Stimulated activated CD4-positive, alpha-beta T cell treated with anti-CD3 and anti-CD28 coated beads, Interleukin-2, amount 100 ng/mL, for 4 hours (primary cell): ENCODE results near the gene WDR90.
A peak's percentile ranks its signal among the peaks of the same experiment; 100 is the strongest.
"Not testable (repeated sequence)": the region's sequence is repeated elsewhere in the genome, so short reads cannot be mapped to it uniquely, and the experiment has no call there.

ENCODE experiments used
- DNase-seq: peaks from one replicate; pipeline ENCODE4 v3.0.0-alpha.2; 2020; ENCODE audit warnings: low read depth

The WDR90 gene

DNA sequence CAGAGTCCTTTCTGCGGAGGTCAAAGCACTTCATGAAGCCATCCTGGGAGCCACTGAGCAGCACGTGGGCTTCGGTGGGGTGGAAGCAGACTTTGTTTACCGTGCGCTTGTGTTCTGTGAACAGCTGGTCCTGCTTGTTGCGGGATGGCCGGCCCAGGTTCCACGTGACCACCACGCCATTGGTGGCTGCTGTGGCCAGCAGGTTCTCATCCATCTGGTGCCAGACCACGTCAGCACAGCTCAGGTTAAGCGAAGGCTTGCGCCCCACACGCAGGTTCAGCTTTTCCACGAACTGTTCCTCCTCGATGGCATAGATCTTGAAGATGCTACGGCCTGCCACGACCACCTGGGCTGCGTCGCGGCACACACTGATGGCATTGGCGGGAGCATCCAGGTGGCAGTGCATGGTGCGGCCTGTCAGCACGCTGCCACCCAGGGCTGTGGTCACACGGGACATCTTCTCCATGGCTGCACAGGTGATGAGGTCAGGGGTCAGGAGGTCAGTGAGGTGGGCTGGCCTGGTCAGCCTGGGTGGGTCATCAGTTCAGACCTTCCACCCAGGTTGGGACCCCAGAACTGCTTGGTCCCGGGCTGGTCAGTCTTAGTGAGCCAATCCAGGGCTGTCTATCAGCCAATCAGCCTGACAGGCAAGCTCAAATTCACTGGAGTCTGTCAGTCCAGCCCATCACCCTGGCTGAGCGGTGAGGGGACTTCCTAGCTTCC lies 40.2 kb downstream of the WDR90 start:
- no peak for DNase-seq

DNA sequence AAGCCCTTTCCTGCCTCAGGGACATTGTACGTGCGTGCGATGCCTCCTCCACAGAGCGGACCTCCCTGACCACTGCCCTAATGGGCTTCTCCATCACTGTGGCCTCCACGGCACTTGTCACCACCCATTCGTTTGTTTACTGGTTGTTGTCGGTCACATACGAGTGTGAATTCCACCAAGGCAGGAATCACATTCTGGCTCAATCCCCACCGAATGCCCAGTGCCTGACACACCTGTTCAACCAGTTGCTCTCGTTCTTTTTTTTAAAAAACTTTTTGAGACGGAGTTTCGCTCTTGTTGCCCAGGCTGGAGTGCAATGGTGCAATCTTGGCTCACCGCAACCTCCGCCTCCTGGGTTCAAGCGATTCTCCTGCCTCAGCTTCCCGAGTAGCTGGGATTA lies 42.1 kb downstream of the WDR90 start:
- DNase-seq = not testable (repeated sequence)

DNA sequence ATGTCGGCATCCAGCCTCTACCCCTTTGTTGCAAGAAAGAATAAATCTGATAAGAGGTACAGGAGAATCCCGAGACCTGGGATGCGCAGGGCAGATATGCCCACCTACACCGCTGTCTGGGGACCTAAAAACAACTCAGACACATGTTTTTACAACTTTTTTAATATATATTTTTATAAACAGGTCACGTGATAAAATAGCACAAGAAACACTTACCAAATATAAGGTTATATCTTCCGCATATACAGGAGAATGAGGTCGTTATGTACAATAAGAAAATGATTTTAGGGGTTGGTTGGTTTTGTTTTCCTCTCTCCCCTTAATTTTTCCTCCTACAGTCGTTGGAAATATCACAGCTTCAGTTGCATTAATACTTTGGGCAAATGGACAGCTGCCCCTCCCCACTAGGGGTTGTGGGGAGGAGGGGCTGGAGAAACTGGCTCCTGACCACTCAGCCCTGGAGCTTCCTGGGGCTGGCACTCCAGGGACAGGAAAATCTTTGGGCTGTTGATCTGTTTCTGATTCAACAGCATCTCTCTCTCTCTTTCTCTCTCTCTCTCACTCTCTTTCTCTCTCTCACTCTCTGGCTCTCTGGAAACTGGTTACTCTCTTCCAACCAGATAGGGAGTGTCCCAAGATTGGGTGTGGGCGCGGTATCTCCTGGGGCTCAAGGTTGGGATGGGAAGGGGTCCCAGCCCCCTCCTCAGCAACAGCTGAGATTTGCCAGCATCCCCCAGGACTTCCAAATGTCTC lies 43.4 kb downstream of the WDR90 start:
- DNase-seq = no peak

DNA sequence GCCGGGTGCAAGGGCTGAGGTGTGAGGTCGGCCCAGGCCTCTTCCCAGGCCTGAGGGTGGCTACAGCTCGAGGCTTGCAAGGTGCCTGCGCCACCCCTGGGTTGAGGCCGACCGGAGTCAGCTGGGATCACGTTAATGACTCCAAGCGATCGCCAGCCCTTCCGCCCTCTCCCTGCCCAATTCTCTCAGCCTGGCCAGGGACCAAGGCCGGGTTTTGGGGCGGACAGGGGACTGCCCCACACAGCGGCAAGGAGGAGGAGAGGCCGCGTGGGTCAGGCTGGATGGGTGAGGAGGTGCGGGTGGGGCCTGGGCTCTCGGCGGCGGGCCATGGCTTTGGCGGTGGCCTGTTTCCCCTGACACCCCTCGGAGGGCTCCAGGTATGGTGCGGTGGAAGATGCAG lies 44.2 kb downstream of the WDR90 start:
- DNase-seq = no peak

DNA sequence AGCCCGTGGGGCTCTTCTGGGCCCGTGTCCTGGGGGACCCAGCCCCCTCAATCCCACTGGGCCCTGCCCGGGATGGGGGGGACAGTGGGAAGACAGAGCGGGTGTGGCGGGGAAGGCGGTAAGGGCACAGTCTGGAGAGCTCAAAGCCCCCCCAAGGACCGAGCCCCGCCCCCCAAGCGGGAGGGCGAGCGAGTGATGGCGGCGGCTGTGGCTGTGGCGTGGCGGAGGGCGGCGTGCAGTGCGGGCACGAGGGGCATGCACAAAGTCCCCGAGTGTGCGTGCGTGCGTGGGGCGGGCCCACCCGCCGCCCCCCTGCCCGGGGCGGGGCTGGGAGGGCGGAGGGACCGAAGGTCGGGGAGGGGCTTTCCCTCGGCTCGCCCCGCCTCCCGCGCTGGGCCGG lies 44.6 kb downstream of the WDR90 start:
- no peak for DNase-seq

DNA sequence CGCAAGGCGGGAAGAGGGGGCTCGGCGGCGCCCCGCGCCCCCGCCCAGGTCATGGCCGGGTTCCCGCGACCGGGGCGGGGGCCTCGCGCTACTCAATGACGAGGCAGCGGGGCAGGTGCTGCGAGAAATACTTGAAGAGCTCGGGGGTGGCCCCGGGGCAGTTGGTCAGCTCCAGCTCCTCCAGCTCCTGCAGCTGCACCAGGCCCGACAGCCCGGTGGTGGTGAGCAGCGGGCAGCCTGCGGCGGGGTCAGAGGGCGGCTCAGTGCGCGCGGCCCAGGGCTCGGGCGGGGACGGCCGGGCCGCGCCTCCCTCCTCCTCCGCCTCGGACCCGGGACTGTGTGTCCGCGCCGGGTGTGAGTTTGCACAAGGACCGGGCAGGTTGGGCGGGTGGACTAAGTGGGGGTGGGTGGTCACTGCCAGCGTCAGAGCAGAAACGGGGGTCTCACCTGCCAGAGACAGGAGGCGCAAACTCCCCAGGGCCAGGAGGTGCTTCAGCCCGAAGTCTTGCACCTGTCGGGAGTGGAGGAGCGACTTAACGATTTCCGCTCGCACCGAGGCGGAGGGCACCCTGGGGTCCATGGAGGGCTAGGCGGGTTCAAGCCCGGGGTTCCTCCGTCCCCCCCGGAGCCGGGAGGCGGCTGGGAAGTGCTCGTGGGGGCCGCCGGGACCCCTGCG lies 45.2 kb downstream of the WDR90 start:
- no peak for DNase-seq

DNA sequence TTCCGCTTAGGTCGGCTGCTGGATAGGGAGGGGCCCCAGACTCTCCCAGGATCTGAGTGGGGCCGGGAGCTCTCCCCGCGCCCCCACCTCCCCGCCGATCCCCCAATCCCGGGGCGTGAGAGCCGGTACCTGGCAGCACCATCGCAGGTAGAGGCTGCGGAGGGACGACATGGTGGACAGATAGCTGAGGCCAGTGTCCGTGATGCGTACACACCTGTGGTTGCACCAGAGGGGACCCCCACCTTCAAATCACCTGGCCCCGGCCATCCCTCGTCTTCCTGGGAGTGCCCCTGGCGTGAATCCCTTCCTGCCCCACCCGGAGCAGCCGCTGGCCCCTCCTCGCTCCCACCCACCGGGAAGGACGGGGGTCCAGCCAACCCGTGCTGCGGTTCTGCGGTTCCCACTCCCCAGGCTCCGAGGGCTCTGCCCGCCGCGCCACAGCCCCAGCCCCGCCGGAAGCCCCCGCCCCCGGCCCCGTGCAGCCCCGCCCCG lies 45.7 kb downstream of the WDR90 start:
- DNase-seq = no peak

DNA sequence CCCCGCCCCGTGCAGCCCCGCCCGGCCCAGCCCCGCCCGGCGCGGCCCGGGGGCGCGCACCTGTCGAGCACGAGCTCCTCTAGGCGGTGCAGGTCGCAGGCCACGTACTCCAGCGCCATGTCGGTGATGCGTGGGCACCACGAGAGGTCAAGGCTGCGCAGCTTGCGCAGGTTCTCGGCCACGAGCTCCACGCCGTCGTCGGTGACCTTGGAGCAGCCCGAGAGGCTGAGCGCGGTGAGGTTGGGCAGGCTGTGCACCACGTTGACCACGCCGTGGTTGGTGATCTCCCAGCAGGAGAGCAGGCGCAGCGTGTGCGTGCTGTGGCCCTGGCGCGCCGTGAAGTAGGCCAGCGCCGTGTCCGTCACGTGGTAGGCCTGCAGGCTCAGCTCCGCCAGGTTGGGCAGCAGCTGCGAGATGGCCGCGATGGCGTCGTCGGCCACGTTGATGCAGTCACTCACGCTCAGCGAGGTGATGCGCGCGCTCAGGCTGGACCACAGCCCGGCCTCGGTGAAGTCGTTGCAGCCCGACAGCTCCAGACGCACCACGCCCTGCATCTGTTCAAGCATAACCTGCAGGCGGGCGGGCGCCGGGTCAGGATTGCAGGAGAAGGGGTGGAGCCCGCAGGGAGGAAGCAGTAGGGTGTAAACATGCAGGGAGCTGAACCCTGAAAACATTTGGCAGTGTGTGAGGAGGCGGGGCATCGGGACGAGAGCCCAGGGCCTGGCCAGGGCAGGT lies 46.4 kb downstream of the WDR90 start:
- peak; percentile 59 for DNase-seq

DNA sequence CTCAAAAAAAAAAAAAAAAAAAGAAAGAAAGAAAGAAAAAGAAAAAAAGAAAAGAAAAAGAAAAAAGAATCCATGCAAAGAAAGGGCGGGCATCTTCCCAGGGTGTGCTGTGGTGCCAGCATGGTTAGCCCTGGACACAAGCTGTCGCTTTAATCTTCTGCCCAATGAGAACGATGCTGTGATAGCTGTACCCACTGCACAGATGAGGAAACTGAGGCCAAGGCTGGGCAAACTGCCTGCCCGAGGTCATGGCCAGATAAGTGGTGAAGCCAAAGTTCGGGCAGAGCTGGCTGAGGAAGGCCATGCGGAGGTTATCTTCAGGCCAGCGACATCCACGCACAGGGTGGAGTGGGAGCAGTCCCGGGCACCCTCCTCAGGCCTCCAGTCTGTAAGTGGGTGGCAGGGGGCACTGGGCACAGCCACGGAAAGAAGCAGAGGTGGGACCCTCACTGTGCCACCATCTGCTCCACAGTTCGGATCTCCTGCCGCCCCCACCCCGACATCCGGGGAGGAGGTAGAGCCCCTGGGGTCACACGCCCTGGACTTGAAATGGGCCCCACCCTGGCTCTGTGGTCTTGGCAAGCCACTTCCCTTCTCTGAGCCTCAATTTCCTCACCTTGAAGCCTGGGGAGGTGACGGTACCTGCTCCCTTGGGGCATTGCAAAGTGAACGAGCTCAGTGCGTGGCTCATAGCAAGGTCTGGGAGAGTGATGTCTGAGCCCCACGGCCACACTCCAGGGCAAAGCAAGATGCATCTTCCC lies 49.9 kb downstream of the WDR90 start:
- no peak for DNase-seq

DNA sequence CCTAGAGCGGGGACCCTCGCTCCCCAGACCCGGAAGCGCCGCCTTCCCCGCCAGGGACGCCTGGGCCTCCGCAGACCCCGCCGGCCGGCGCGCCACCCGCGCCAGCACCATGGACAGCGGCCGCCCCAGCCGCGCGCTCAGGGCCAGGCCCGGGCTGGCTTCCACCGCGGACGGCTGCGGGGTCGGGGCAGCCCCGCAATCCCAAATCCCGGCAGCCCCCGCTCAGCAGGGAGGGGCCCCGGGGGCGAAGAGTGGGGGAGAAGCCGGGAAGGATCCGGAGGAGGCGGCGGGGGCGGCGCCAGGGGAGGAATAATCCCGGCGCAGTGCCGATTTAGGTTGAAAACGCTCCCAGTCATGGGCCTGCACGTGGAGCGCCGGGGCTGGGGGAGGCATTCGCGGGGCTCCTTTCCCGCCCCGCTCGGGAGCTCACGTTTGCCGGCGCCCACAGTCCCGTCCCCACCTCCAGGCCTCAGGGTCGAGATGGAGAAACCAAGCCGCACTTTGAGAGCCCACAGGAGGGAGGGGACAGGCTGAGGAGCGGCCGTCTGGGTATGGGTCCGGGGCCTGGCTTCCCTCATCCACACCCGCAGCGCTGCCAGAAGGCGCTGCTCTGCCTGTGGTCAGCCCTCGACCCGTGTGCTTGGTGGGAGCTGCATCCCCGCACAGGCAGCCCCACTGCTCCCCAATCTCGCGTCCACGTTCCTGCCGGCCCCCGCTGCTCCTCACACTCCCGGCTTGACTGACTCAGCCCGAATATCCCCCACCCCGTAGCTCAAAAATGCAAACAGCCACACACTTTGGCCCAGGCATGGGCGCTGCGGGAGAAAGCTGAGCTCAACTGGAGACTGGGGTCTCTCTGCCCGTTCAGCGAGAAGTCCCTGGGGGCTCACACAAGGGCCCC lies 51.8 kb downstream of the WDR90 start:
- DNase-seq = no peak

DNA sequence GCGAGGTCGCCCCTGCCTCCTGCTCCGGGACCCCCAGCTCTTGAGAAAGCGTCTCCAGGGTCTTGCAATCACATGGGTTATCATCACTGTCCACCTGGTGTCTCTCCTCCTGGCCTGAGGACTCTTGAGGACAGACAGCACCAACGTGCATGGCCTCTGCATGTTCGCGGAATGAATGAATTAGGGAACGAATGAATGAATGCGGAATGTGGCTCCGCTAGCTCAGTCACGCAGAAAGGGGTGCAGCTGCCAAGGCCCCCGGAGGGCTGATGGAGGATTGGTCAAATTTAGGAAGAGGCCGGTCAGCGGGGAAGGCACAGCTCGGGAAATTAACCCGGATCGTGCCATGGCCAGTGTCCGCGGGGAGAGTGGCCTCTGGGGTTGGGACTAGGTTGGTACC lies 53.2 kb downstream of the WDR90 start:
- no peak for DNase-seq

DNA sequence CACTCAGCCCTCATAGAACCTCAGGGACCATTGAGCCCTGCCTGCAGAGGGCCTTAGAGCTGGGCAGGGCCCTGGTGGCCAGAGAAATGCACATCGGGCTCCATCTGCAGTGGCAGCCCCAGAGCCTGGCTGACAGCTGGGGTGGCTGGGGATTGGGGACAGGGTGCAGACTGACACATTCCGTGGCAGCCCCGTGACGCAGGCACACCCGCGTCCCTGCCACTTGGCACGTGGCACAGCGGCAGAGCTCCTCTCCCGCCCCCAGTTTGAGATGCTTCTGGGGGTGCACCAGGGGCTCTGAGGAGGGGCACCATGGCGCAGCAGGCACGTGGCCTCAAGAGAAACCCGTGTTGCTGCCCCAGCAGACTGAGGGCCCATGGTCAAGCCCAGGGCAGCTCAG lies 54.2 kb downstream of the WDR90 start:
- no peak for DNase-seq

DNA sequence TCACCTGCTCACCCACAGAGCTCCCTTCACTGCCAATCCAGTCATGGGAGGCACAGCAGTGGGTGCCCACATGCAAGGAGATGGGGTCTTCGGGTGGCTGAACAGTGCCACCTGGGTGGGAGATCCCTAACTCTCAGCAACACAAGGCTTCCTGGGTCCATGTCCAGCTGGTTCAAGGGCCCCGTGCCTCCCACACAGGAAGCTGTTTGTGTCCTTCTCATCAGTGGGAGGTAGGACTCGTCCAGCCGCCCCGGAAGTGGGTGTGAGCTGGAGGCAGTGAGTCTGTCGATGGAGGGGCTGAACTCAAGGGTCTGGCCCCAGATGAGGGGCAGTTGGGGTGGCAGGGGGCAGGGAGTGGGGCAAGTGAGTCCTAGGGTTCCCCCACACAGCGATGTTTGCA lies 54.9 kb downstream of the WDR90 start:
- DNase-seq = no peak

DNA sequence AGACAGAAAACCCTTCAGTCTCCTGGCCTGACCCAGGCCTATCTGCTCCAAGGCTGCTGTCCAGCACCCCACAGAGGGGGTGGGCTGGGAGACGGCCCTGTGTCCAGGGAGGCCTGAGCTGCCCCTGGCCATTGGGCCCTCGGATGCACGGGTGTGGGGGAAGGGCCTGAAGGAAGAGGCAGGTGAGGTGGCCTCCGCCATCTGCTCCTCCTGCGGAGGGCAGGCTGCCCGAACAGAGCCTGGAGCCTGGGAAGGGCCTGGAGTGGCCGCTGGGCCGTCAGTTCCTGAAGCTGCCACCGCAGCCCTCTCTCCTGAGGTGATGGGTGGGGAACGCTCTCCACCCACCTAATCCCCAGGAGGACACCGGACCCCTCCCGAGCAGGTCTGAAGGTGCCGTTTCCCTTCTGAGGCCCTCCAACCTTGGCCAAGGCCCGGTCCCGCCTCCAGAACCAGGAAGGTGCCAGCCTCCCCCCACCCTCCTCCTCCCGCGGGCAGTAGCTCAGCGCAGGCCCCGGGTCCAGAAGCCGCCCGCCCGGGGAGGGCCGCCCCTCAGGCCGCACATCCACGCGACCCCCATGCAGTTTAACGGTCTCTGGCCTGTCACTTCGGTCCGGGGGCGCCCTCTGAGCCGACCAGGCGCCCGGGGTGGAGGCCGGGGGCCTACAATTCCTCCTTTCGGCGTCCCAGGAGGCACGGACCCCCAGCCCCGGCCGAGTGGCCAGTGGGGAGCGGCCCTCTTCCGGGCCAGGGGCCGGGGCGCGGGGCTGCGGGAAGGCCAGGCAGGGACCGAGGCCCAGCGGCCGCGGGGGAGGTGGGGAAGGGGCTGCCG lies 55.6 kb downstream of the WDR90 start:
- DNase-seq = no peak

DNA sequence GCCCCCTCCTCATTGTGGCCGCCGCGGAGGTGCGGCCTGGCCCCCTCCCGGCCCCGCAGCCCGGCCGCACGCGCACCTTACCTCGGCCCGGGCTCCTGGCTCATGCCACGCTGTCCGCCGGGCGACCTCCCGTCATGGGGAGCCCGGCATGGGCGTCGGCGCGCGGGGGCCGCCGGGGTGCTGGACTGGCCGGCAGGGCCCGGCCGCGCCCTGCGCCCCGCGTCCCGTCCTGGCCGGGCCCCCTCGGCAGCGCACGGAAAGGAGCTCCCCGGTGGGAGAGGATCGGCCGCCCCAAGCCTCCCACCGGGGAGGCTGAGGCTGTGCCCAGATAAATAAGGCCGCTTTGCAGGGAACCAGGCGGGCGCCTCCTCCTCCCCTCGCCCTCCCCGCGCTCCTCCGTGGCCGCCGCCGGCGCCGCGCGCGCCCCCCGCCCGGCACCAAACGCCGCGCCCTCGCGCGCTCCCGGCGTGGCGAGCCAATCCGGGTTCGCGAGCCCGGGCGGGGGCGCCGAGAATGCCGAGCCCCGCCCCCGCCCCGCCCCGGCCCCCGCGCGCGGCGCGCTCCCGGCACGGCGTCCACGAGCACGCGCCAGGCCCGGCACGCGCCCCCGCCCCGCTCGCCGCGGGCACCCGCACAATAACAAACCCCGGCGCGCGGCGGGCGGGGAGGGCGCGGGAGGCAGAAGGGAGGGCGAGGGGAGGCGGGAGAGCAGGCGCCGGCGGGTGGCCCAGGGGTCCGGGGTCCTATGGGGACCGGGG lies 56.4 kb downstream of the WDR90 start, which contains the start of gene FBXL16:
Gene FBXL16, minus strand, starts transcription at position 371 of the 758 bp plus-strand sequence. CDS start 8,396 bp downstream, outside the sequence.
- DNase-seq = no peak

DNA sequence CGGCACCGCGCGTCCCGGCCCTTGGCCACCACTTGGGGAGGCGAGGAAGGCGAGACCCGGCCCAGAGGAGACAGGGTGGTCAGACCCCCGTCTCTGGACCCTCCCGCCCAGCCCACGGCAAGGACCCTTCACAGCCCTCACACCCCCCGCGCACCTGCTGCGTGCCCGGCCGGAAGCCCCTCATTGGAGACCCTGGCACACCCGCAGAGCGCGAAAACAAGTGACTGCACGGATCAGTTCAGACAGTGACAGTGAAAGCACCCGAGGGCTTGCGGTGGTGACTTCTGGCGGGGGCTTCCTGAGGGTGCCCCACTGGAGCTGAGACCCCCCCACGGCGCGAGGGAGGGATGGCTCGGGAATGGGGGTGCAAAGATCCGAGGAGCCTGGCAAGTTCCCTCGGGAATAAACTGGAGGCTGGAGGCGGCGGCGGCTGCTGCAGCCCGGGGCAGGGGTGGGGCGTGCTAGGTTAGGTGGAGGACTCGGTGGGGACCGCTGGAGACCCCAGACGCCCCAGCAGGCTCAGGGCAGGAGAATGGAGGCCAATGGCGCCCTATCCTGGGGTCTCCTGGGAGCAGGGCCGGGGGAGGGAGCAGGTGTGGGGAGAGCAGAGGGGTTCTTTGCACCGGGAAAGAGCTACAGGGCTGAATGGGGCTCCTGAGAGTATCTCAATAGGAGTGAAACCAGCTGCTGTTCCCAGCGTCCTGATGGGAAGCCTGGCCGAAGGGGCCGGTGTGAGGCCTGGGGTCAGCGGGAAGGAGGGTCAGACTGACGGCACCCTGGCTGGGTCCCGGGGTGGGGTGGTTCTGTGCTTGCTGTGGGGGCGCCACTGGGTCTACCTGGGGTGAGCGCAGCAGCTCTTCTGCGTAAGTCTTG lies 57.3 kb downstream of the WDR90 start:
- no peak for DNase-seq

DNA sequence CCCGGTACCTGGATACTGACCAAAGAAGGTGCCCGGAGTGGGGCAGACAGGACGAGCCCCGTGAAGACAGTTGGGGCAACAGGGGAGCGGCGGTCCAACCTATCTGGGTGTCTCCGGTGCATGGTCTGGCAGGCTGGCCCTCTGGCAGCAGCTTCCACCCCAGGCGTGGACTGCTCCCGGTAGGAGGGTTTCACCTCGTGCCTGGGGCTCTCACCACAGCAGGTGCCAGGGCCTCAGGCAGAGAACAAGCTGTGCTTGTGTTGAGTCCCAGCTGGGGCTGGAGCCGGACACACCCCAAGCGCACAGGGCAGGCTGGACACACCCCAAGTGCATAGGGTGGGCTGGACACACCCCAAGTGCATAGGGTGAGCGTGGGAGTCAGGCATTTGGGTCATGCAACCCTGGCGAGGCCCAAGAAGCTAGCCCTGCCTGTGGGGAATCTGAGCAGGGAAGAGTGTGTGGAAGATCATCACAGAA lies 57.9 kb downstream of the WDR90 start:
- DNase-seq = no peak

DNA sequence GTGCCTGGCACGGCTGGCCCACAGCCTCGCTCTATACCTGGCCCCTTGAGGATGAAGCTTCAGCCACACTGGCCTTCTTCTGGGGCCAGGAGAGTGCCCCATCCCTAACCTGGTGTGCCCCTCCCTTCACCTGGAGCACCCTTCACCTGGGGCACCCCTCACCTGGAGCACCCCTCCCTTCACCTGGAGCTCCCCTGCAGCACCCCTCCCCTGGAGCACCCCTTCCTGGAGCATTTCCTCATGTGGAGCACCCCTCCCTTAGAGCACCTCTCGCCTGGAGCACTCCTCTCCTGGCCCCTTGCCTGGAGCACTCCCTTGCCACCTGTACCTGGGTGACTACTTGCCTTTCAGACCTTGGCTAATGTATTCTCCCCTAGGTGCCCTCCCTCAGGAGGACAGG lies 58.9 kb downstream of the WDR90 start:
- DNase-seq = no peak
